Pancreas (tissue), 10 donors: ENCODE data around the gene ODF2. TPM values are rescaled to one million over a fixed set of nuclear protein-coding genes. Genes with fewer than 3 reads are reported as not detected.
A peak's percentile ranks its signal among the peaks of the same experiment; 100 is the strongest.

ENCODE experiments used
- ATAC-seq, 4 donors: fragments of 200-7000 bp; cut with Tn5 transposase; one replicate each; pipeline versions ENCODE4 v1.8.0 to v1.9.1; 2020; ENCODE audit warnings: mild to moderate bottlenecking in 4 of 4, moderate library complexity in 4 of 4
- DNase-seq, 6 donors: peaks; one replicate each; pipeline ENCODE4 v3.0.0-alpha.2; 2020
- FAIRE-seq: peaks from 2 replicates; lab custom pipeline; 2012; peaks lifted over from hg19 to GRCh38; lab: Jason Lieb, UNC
- H3K27ac ChIP-seq, 4 donors: fragments of 200-600 bp; sonication (generic); 1 replicate in 3 of 4; 2 replicates in 1 of 4; pipeline versions ENCODE4 v1.5.0 to v1.8.0; 2020
- H3K27me3 ChIP-seq, 4 donors: fragments of 200-600 bp; one replicate each; pipeline ENCODE4 v1.8.0; 2021
- H3K36me3 ChIP-seq, 3 donors: fragments of 200-600 bp; sonication (generic) in 1 of 3; one replicate each; pipeline versions ENCODE4 v1.5.0 to v1.8.0; 2020 to 2021
- H3K4me1 ChIP-seq, 3 donors: fragments of 200-600 bp; one replicate each; pipeline ENCODE4 v1.8.0; 2021
- H3K4me3 ChIP-seq, 4 donors: fragments of 200-600 bp; sonication (generic) in 2 of 4; one replicate each; pipeline versions ENCODE4 v1.5.0 to v1.8.0; 2020 to 2021
- H3K9me3 ChIP-seq, 4 donors: fragments of 200-600 bp; one replicate each; pipeline ENCODE4 v1.8.0; 2021
- WGBS, 2 donors: extraction: QIAGEN DNeasy Blood & Tissue Kit; methylation state at CpG; one replicate each; pipeline ENCODE4 v1.1.7; 2013; 5-methylcytosine and 5-hydroxymethylcytosine counted together
- intact Hi-C, 3 donors: fragments of 100-400 bp; cut with DNase I; formaldehyde crosslinking; loops; one replicate each; pipeline versions ENCODE4 v1.11.1 to v1.14.2; 2022
- polyA plus RNA-seq, 2 donors: library from polyadenylated mRNA; stranded (reverse); fragments of 200-250 nt; gene quantifications; one replicate each; pipeline ENCODE4 v1.2.3, GENCODE V29; 2013
- total RNA-seq, 6 donors: library from RNA; stranded (reverse); fragmentation: NEBNext Ultra II Directional in 4 of 6; extraction: Animal tissue kit (Norgen Biotek cat#: 25700) in 4 of 6; gene quantifications; one replicate each; pipeline versions ENCODE4 v1.2.1 to v1.2.4, GENCODE V29; 2021 to 2023
- TF ChIP-seq, protein P1 (sequence below), 4 donors: fragments of 200-600 bp; sonication (generic) in 3 of 4; IDR thresholded peaks; one replicate each; pipeline versions ENCODE4 v1.5.0 to v1.8.0; 2021; ENCODE audit warnings: antibody characterized with exemption in 4 of 4
- donor health status: healthy with polysubstance abuse.
- donor health status: DM: no; HTN: no; CAD: no; lungs with moderate emphysema.
- donor health status: DM: no; HTN: no; CAD: no.
- donor health status: control.
- donor health status: control.
- donor health status: Bipolar disorder and iron deficiency.
- donor health status: DM: yes; HTN: yes; CAD: no.
- donor health status: DM: no; HTN: no; CAD: no.
- donor health status: DM: no; HTN: no; CAD: no.
- donor health status: DM: yes; HTN: yes; CAD: no.

The ODF2 gene
- total RNA-seq (10 to 100 TPM in 2 of 6 donors, 1 to 10 TPM in 4; 8.0 to 14.5 (median 9.3) TPM), polyA plus RNA-seq (10 to 100 TPM; 10.9 to 15.0 TPM)

DNA sequence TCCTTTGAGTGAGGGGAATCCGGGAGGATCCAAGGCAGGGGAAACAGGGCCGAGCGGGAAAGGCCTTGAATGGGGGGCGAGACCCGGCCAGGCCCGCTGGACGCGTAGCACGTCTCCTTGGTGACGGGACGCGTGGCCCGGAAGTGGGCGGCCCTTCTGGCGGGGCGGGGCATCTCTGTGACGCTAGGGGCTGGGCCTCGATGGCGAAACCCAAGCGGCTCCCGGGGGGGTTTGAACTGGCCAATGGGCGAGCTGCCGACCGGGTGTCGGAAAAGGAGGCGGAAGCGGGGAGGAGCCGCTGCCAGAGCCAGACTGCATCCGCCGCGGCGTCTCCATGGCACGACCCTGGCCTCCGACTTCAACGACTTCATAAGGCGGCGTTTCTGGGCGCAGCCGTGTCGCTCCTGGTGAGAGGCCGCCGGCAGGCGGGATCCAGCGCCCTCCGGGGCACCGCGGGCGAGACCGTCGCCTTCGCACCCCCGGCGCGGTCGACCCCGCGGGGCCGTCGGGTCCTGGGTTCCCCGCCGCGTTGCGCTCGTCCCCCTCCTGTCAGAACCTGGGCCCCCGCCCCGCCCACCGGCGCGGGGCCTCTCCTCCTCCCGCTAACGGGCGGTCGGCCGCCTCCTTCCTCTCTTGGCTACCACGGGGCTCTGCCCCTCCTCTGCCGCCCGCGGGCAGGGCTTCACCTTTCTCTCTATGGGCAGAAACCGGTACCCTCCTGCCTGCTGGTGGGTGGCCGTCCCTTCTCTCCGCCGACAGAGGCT is at the start of gene ODF2:
Gene ODF2 (plus strand): TSS at position 158 of the 764 bp plus-strand sequence. CDS start 86 bp downstream, at position 244.
- H3K27ac ChIP-seq = peak within 1 kb of the TSS; percentile 38 to 76 (median 56)
- FAIRE-seq = peak; percentile 53
- TF ChIP-seq, protein P1, sequence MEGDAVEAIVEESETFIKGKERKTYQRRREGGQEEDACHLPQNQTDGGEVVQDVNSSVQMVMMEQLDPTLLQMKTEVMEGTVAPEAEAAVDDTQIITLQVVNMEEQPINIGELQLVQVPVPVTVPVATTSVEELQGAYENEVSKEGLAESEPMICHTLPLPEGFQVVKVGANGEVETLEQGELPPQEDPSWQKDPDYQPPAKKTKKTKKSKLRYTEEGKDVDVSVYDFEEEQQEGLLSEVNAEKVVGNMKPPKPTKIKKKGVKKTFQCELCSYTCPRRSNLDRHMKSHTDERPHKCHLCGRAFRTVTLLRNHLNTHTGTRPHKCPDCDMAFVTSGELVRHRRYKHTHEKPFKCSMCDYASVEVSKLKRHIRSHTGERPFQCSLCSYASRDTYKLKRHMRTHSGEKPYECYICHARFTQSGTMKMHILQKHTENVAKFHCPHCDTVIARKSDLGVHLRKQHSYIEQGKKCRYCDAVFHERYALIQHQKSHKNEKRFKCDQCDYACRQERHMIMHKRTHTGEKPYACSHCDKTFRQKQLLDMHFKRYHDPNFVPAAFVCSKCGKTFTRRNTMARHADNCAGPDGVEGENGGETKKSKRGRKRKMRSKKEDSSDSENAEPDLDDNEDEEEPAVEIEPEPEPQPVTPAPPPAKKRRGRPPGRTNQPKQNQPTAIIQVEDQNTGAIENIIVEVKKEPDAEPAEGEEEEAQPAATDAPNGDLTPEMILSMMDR (IDR thresholded peaks at IDR 0.05) = no peak

DNA sequence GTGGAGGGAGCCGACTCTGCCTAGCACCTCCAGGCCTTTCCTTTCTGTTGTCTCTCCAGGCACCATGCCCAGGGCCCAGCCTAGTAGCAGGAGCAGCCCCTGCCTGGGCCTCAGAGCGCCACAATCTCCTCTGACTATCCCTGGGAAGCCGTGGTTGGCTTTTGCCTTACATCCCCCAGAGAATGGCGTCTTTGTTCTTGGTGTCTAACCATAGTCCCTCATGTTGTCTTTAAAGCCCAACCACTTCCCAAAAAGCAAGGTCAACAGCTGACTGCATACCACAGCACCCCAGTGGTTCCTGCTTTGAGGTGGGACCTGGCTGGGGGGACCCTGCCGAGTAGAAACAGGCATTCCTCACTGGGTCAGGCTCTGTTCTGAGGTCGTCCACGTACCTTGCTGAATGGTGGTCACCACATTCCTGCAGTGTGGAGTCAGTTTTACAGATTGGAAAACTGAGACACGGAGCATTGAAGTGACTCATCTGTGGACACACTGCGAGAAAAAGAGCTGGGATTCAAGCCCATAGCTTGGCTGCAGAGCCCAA is 48.9 kb upstream of the ODF2 start:
- H3K36me3 ChIP-seq = no peaks in the 10 kb centered on the region
- no peak overlapping the region for H3K27ac ChIP-seq
- ATAC-seq = no peak
- FAIRE-seq = no peak
- no peaks in the 10 kb centered on the region for H3K4me1 ChIP-seq
- no peaks in the 10 kb centered on the region for H3K9me3 ChIP-seq
- intact Hi-C loops = no loop called here
- H3K27me3 ChIP-seq = no peaks in the 10 kb centered on the region
- DNase-seq = no peak
- TF ChIP-seq, protein P1 (IDR thresholded peaks at IDR 0.05) = no peak
- WGBS, 2 donors = 55 to 65% methylated on average over 9 of the region's 9 CpGs
- no peak overlapping the region for H3K4me3 ChIP-seq

More for the DNA sequence above, at the start of gene ODF2:
- Histone ChIP-seq H3K4me3 (peak within 1 kb of the TSS; percentile 95 to 99 (median 98)), H3K36me3 (no peaks in the 10 kb centered on the region), H3K4me1 (peaks cover 0 to 2% (median 0%) of the 10 kb centered on the region in 3 donors), H3K9me3 (no peaks in the 10 kb centered on the region), H3K27me3 (no peaks in the 10 kb centered on the region)
- WGBS, 2 donors = 0% methylated on average over 39 to 82 of the region's 82 CpGs
- DNase-seq (peak; percentile 98 to 99 (median 98)), ATAC-seq (peak; percentile 97 to 98 (median 98))
- intact Hi-C loops = no loop called here

DNA sequence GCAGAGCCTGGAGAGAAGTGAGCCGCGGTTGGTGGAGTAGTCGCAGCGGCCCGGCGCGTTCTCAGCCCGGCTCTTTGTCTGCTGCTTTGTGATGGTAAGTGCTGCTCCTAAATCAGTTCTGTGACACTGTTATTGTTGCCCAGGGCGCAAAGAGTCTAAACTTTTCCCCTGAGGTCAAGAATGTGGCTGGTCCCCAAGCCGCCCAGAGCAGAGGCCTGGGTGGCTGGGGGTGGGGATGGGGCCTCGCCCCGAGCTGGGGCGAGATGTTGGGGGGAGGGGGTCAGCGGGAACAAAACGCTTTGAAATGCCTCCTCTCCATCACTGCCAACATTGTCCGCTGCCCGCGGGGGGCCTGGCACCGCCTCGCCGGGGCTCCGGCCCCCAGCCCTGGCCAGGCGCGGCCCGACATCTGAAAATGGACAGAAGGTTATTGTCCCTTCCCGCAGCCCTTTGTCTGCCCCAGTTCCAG is 46.8 kb upstream of the ODF2 start:
- intact Hi-C loops = no loop called here
- DNase-seq = no peak
- Histone ChIP-seq H3K27ac (no peak overlapping the region), H3K36me3 (no peaks in the 10 kb centered on the region), H3K9me3 (no peaks in the 10 kb centered on the region), H3K4me3 (no peak overlapping the region), H3K27me3 (no peaks in the 10 kb centered on the region), H3K4me1 (no peaks in the 10 kb centered on the region)
- WGBS, 2 donors = 39 to 46% methylated on average over 26 of the region's 26 CpGs
- FAIRE-seq = no peak
- no peak for ATAC-seq
- TF ChIP-seq, protein P1 (IDR thresholded peaks at IDR 0.05) = no peak

DNA sequence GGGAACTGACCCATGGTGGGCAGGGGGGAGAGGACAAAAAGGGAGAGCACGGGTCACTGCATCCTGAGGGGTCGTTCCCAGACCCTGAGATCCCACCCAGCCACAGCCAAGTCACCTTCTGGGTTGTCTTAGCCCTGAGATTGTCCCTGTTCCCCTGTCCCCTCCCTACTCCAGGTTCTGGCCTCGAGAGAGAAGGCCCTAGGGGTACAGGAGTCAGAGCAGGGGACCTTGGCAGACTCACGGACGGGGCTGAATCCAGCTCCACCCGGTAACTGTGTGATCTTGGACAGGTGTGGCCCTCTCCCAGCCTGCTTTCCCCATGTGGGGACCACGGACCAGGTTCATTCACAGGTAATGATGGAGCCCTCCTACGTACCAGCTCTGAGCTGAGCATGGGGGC is 46.4 kb upstream of the ODF2 start:
- Histone ChIP-seq H3K9me3 (no peaks in the 10 kb centered on the region), H3K4me3 (no peak overlapping the region), H3K27me3 (no peaks in the 10 kb centered on the region), H3K36me3 (no peaks in the 10 kb centered on the region), H3K4me1 (no peaks in the 10 kb centered on the region), H3K27ac (no peak overlapping the region)
- TF ChIP-seq, protein P1 (IDR thresholded peaks at IDR 0.05) = no peak
- intact Hi-C loops = no loop called here
- DNase-seq (no peak), FAIRE-seq (no peak), ATAC-seq (no peak)
- 33 to 34% methylated on average over 7 to 8 of the region's 8 CpGs for WGBS, 2 donors
